GM23338 (cell line): Measurements from ENCODE around the gene TRIM63. TPM values are rescaled to one million over a fixed set of nuclear protein-coding genes. Genes with fewer than 3 reads are reported as not detected.

Experiments used
- ATAC-seq: fragments of 200-7000 bp; cut with Tn5 transposase; 3 replicates; pipeline ENCODE4 v1.9.1; 2020
- DNase-seq: peaks from one replicate; pipeline ENCODE4 v3.0.0-alpha.2; 2015; ENCODE audit warnings: low spot score
- H2AFZ ChIP-seq: fragments of 200-600 bp; sonication (generic); 2 replicates; pipeline ENCODE4 v1.8.0; 2016; ENCODE audit warnings: antibody characterized with exemption, mild to moderate bottlenecking, moderate library complexity
- H3F3A ChIP-seq: fragments of 200-600 bp; sonication (generic); replicated peaks from 2 replicates; pipeline ENCODE4 v1.8.0; 2017; ENCODE audit warnings: antibody characterized with exemption, mixed run types, low read depth
- H3K27ac ChIP-seq: fragments of 200-600 bp; sonication (generic); 2 replicates; pipeline ENCODE4 v1.6.1; 2016; ENCODE audit warnings: low read depth
- H3K27me3 ChIP-seq: fragments of 200-600 bp; sonication (generic); 2 replicates; pipeline ENCODE4 v1.8.0; 2016; ENCODE audit warnings: mild to moderate bottlenecking, mixed run types, moderate library complexity; ENCODE audit not compliant: insufficient read depth
- H3K36me3 ChIP-seq: fragments of 200-600 bp; sonication (generic); 2 replicates; pipeline ENCODE4 v1.8.0; 2016; ENCODE audit warnings: mild to moderate bottlenecking; ENCODE audit not compliant: insufficient read depth
- H3K4me1 ChIP-seq: fragments of 200-600 bp; sonication (generic); 2 replicates; pipeline ENCODE4 v1.8.0; 2016; ENCODE audit warnings: mild to moderate bottlenecking, moderate library complexity; ENCODE audit not compliant: insufficient read depth
- H3K4me2 ChIP-seq: fragments of 200-600 bp; sonication (generic); 2 replicates; pipeline ENCODE4 v1.7.1; 2017; ENCODE audit warnings: mixed run types
- H3K4me3 ChIP-seq: fragments of 200-600 bp; sonication (generic); 2 replicates; pipeline ENCODE4 v1.6.1; 2016; ENCODE audit warnings: mixed run types
- H3K79me2 ChIP-seq: fragments of 200-600 bp; sonication (generic); replicated peaks from 2 replicates; pipeline ENCODE4 v1.8.0; 2017; ENCODE audit warnings: mild to moderate bottlenecking; ENCODE audit not compliant: insufficient read depth
- H3K9me2 ChIP-seq: fragments of 200-600 bp; sonication (generic); 2 replicates; pipeline ENCODE4 v1.8.0; 2017; ENCODE audit not compliant: insufficient read depth
- H4K20me1 ChIP-seq: fragments of 200-600 bp; sonication (generic); replicated peaks from 2 replicates; pipeline ENCODE4 v1.8.0; 2017; ENCODE audit warnings: mild to moderate bottlenecking; ENCODE audit not compliant: insufficient read depth
- H3K27ac Mint-ChIP-seq: 2 replicates; pipeline ENCODE4 v1.8.0; 2020; ENCODE audit warnings: inconsistent platforms, mild to moderate bottlenecking, moderate library complexity, mixed read lengths
- H3K27me3 Mint-ChIP-seq: 3 replicates; pipeline ENCODE4 v1.8.0; 2022; ENCODE audit warnings: low read depth, mild to moderate bottlenecking, moderate library complexity, mixed read lengths, inconsistent platforms; ENCODE audit not compliant: insufficient read depth, poor library complexity
- H3K36me3 Mint-ChIP-seq: 3 replicates; pipeline ENCODE4 v1.8.0; 2021; ENCODE audit warnings: low read depth, mild to moderate bottlenecking, inconsistent platforms, moderate library complexity, mixed read lengths
- H3K4me1 Mint-ChIP-seq: 3 replicates; pipeline ENCODE4 v1.8.0; 2020; ENCODE audit warnings: mild to moderate bottlenecking, inconsistent platforms, mixed read lengths
- H3K4me3 Mint-ChIP-seq: 3 replicates; pipeline ENCODE4 v1.8.0; 2021; ENCODE audit warnings: moderate library complexity, mild to moderate bottlenecking, inconsistent platforms, mixed read lengths
- H3K9me3 Mint-ChIP-seq: 3 replicates; pipeline ENCODE4 v1.8.0; 2020; ENCODE audit warnings: moderate library complexity, mild to moderate bottlenecking, inconsistent platforms, mixed read lengths
- CREB1 ChIP-seq: fragments of 250-450 bp; sonication (Bioruptor Pico); IDR thresholded peaks from 2 replicates; pipeline ENCODE4 v1.5.0; 2020; ENCODE audit warnings: low read depth, mild to moderate bottlenecking, moderate library complexity
- CTCF ChIP-seq, 2 experiments: fragments of 200-600 bp in 1 of 2; sonication (generic) in 1 of 2; conservative IDR thresholded peaks; 2 replicates each; pipeline versions ENCODE4 v1.5.1 to v1.6.1; 2016 to 2017; ENCODE audit warnings: antibody characterized with exemption in 2 of 2, low read depth in 2 of 2, mild to moderate bottlenecking in 2 of 2, moderate library complexity in 1 of 2
- ETS1 ChIP-seq: IDR thresholded peaks from 2 replicates; pipeline ENCODE4 v1.6.1; 2016; ENCODE audit warnings: antibody characterized with exemption
- EZH2 ChIP-seq: fragments of 200-600 bp; sonication (generic); IDR thresholded peaks from one replicate; pipeline ENCODE4 v1.8.0; 2017; ENCODE audit warnings: antibody characterized with exemption, mild to moderate bottlenecking, low read depth; ENCODE audit not compliant: unreplicated experiment
- EZH2phosphoT487 ChIP-seq: fragments of 200-600 bp; sonication (generic); IDR thresholded peaks from one replicate; pipeline ENCODE4 v1.8.1; 2018; ENCODE audit warnings: antibody characterized with exemption; ENCODE audit not compliant: unreplicated experiment
- JUNB ChIP-seq: IDR thresholded peaks from one replicate; pipeline ENCODE4 v1.6.1; 2016; ENCODE audit warnings: antibody characterized with exemption; ENCODE audit not compliant: unreplicated experiment
- NANOG ChIP-seq: IDR thresholded peaks from 2 replicates; pipeline ENCODE4 v1.6.1; 2016; ENCODE audit warnings: antibody characterized with exemption, borderline replicate concordance
- POLR2AphosphoS5 ChIP-seq: IDR thresholded peaks from 2 replicates; pipeline ENCODE4 v1.6.1; 2016; ENCODE audit warnings: antibody characterized with exemption, low read depth
- REST ChIP-seq: IDR thresholded peaks from one replicate; pipeline ENCODE4 v1.6.1; 2018; ENCODE audit warnings: antibody characterized with exemption; ENCODE audit not compliant: unreplicated experiment
- STAT1 ChIP-seq: IDR thresholded peaks from one replicate; pipeline ENCODE4 v1.6.1; 2016; ENCODE audit warnings: antibody characterized with exemption; ENCODE audit not compliant: unreplicated experiment
- ZNF114 ChIP-seq: fragments of 250-450 bp; sonication (Bioruptor Pico); IDR thresholded peaks from 2 replicates; pipeline ENCODE4 v1.5.0; 2020; ENCODE audit warnings: mild to moderate bottlenecking, moderate library complexity
- ZNF331 ChIP-seq: fragments of 250-450 bp; sonication (Bioruptor Pico); IDR thresholded peaks from 2 replicates; pipeline ENCODE4 v1.5.0; 2020; ENCODE audit warnings: low read depth, mild to moderate bottlenecking, moderate library complexity
- ZNF462 ChIP-seq: fragments of 250-450 bp; sonication (Bioruptor Pico); IDR thresholded peaks from 2 replicates; pipeline ENCODE4 v1.5.0; 2020; ENCODE audit warnings: mild to moderate bottlenecking, moderate library complexity
- polyA plus RNA-seq: library from polyadenylated mRNA; unstranded; fragments of >200 nt; fragmentation: Nextera tagmentation; extraction: Ambion mirVana; gene quantifications from 2 replicates; pipeline ENCODE4 v1.2.1, GENCODE V29; 2016
- total RNA-seq: library from RNA; depleted of rRNA; stranded (reverse); fragments of >200 nt; shearing (Covaris generic); gene quantifications from 2 replicates; pipeline ENCODE4 v1.2.3, GENCODE V29; 2014

TRIM63 gene
- total and polyA plus RNA-seq, 2 experiments from 2014 or later = 0.17 TPM; not detected in 1

- TF ChIP-seq ZNF462 (CRISPR knock-in tag) = no peak
- no peak for TF ChIP-seq ZNF331 (CRISPR knock-in tag)
- no peak for TF ChIP-seq JUNB
- TF ChIP-seq POLR2AphosphoS5 = no peak
- TF ChIP-seq NANOG = no peak
Measured at GRCh38 chr1:26069941-26070295, 2.5 kb upstream of the TRIM63 start (continued).

- no peaks in the 10 kb centered on the region for H3K9me3 Mint-ChIP-seq
- no peak for DNase-seq
- H3K27me3 ChIP-seq = no peaks in the 10 kb centered on the region
- H3K36me3 ChIP-seq = no peaks in the 10 kb centered on the region
- no peaks in the 10 kb centered on the region for H3K9me2 ChIP-seq
- no peak overlapping the region for H3K4me3 ChIP-seq
- no peaks in the 10 kb centered on the region for H3K79me2 ChIP-seq
- no peak overlapping the region for H2AFZ ChIP-seq
- H3K27ac Mint-ChIP-seq = no peak overlapping the region
- no peak overlapping the region for H3K27ac ChIP-seq
- no peaks in the 10 kb centered on the region for H3K4me1 ChIP-seq
- H4K20me1 ChIP-seq = no peaks in the 10 kb centered on the region
- no peaks in the 10 kb centered on the region for H3F3A ChIP-seq
- H3K27me3 Mint-ChIP-seq = peaks cover 13% of the 10 kb centered on the region
- H3K4me1 Mint-ChIP-seq = peaks cover 6% of the 10 kb centered on the region
- peak; percentile 56 for ATAC-seq
- H3K36me3 Mint-ChIP-seq = no peaks in the 10 kb centered on the region
- H3K4me3 Mint-ChIP-seq = no peak overlapping the region
- no peak overlapping the region for H3K4me2 ChIP-seq
- TF ChIP-seq EZH2phosphoT487 (no peak), JUNB (no peak), CTCF (conservative IDR thresholded peaks at IDR 0.05; ENCODE audit: low read depth in 2 of 2) (no peak), NANOG (no peak), POLR2AphosphoS5 (no peak), ETS1 (no peak), STAT1 (no peak), EZH2 (no peak), ZNF114 (CRISPR knock-in tag) (no peak), CREB1 (CRISPR knock-in tag) (no peak), REST (no peak), ZNF331 (CRISPR knock-in tag) (no peak)
Measured at GRCh38 chr1:26066857-26067256, 573 bp downstream of the TRIM63 start.
